HG02642 (cell line): ENCODE measurements around the gene BHMT2.

Experiments
- ATAC-seq: cut with Tn5 transposase; IDR thresholded peaks from one replicate; pipeline ENCODE4 v1.9.1; 2021; ENCODE audit warnings: mild to moderate bottlenecking; ENCODE audit not compliant: unreplicated experiment, poor library complexity

The BHMT2 gene

DNA sequence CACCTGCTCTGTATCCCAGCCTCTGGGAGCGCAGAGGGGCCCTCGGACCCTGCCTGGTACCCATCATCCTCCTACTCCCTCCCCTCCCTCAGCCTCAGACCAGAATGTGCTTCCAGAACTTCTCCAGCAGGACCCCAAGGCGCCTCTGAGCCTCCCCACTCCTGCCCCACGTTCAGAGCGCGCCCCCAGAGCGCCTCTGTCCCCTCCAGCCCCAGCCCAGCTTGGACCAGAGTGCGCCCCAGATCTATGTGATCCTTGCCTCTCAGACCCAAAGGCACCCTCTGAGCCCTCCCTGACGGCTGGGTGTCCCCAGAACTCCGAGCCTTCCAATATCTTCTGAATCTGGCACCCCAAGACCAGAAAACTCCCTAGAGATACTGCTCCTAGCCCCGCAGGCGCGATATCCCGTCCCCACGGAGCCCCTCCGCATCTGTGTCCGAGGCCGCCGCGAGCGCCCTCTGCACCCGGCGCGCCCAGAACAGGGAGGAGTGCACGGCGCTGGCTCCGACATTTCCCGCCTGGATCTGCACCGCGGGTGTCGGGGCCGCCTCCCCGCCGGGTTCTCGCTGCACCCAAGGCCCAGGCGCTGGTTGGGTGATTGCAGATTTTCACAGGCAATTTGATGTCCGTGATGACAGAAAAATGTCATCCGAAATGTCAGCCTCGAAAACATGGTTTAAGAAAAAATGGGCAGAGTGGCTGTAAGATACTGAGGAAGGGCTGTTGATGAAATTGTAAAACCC lies 42.6 kb downstream of the BHMT2 start:
- no peak for ATAC-seq

GRCh38 chr5:79112703-79113058 lies 43.1 kb downstream of the BHMT2 start:
- ATAC-seq: no peak

DNA sequence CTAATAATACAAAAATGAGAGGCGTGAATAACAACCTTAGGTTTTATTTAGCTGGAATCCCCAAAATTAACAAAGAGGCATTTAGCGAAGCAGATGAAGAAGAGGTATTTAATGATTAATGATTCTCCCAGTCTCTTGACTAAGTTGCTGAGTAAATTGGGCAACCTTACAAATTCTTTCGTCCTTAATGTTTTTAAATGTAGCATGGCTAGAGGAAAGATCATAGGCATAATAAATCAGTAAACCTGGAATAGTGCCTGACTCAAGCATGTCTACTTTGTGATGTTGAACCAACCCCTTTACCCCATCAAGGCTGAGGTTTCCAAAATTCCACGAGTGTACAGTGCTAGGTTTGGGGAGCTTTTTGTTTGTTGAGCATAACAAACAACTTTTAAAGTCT lies 49.9 kb downstream of the BHMT2 start:
- no peak for ATAC-seq

DNA sequence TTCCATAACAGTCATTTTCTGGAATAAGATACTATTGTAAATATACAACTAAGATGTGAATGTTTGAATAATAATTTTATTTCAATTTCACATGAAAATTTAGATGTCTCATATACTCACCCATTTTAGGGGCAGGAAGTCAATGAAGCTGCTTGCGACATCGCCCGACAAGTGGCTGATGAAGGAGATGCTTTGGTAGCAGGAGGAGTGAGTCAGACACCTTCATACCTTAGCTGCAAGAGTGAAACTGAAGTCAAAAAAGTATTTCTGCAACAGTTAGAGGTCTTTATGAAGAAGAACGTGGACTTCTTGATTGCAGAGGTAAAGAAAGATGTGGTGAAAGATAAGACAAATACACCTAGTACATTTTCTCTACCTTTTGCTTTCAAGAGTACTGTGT lies 50.7 kb downstream of the BHMT2 start:
- no peak for ATAC-seq

- no peak for ATAC-seq
Measured at GRCh38 chr5:79122973-79123372, 53.4 kb downstream of the BHMT2 start.

DNA sequence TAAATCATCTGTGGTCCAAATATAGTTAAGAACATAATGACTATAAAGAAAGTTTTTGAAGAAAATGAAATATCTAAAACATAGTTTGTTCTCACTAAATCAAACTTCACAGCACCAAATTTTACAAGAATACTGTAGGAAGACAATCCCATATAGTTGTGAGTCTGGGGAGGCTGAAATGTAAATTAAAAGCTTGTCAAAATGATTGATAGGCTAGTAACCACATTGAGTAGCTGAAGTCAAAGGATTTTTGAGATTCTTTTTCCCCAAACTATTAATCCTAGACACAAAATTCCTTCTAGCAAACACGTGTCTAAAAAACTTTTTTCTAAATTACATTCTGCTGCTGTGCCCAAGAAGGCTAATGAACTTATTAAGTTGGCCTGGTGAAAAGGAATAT lies 55.0 kb downstream of the BHMT2 start:
- ATAC-seq: no peak

GRCh38 chr5:79130781-79131180 lies 61.2 kb downstream of the BHMT2 start:
- ATAC-seq: no peak

DNA sequence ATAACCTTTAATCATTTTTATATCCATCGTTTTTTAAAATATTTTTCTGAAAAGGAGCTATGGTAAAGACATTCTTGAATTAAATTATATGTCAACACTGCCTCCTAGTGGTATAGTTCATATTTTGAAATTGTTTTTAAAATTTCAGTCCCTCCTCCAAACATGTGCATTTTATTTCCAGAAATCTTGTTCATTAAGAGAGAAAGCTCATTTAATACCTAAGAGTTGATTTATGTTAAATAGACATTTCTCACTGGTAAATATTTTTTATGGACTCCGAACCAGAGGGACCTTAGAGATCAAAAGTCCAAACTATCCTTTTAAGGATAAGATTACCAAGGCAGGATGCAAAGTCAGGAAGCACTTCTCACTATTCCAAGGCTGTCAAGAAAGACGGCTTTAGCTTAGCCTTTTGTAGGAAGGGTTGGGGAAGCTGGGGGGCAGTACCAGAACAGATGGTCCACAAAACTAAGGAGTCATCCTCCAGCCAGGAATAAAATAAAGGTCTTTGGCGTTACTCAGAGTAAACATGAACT lies 63.6 kb downstream of the BHMT2 start:
- ATAC-seq: no peak

DNA sequence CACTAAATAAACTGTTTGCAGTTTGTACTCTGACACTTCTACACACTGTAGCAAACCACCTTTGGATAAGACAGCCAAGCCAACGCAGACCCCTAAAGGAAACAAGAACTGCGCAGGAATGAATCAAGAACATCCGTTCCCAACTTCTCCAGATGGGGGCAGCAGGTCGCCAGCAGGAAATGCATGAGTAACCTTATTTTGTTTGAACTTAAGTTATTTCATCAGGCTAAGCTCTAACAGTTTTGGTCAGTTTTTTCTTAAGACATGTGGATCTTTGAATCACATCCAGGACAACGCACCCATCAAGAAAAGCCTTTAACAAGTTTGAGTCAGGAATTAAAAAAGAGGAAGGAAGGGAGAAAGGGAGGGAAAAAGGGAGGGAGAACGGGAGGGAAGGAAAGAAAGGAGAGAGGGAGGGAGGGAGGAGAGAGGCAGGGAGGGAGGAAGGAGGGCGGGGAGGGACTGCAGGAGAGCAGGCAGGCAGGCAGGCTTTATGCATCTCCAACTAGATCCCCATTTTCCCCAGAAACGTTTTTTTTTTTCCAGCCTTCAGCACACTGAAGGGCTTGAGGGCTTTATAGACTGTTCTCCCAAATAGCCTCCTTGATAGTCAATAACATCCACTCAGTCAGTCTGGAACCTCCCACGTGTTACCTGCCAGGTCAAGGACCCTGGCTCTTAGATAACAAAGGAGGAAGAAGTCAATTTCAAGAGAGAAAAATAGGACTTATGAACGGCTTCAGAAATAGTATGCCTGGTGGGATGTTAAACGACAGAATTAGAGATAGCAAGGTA lies 64.3 kb downstream of the BHMT2 start:
- ATAC-seq: no peak

DNA sequence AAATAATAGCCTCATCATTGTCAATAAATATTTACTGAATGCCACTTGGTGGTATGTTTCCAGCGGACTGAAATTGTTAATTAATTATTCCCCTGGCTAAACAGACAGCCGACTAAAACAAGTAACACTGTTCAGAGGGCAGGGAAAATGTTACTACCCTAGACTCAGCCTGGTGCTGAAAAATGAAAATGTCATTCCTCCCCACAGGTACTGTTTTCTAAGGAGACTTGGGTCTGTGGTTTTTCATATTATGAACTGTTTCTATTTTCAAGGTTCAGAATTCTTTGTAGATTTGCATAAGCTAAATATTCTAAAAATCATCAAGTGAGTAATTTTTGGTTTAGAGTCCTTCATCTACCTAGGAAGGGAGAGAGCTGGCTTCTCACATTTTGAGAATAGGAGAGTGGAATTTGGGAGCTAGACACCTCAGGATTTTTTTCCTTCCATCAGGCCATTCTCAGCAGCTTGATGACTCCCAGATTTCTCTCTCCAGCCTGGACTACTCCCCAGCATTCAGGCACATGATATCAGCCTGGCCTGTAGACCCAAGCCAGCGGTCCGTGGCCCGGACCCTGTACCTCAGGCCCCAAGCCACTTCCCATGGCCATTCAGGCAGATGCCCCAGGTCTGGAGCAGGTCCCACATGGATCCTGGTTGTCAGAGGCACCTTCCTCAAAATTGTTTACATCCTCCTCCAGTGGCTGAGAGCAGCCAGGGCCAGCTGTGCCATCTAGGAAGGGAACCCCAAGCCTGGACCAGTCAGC lies 66.4 kb downstream of the BHMT2 start:
- no peak for ATAC-seq

DNA sequence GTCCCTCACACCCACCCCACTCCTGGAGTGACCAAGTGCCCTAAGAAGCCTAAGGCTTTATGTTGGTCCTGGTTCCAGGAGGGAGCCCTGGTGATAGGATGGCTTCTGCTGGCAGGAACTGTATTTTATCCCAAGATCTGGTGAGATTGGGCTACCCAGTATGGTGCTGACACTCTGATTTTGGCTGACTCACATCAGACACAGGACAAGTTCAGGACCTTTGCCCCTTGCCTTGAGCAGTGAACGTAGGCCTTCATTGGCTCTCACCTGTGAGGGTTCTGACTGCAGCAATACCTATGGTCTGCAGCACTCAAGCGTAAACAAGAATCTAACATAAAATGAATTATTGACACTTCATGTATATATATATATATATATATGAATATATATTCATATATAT lies 67.1 kb downstream of the BHMT2 start:
- ATAC-seq: no peak
